HFF-Myc (cell line): ENCODE results near the gene FN3KRP.
A peak's percentile ranks its signal among the peaks of the same experiment; 100 is the strongest.

ENCODE experiments used
- DNase-seq: peaks from one replicate; pipeline ENCODE4 v3.0.0-alpha.2; 2011; ENCODE audit warnings: low read depth; ENCODE audit errors: extremely low read depth
- H3K4me3 ChIP-seq: replicated peaks from 2 replicates; pipeline ENCODE4 v1.5.1; 2011; ENCODE audit warnings: low read depth, mild to moderate bottlenecking, control low read depth, low read length
- CTCF ChIP-seq: IDR thresholded peaks from 2 replicates; pipeline ENCODE4 v1.5.1; 2012; ENCODE audit warnings: mild to moderate bottlenecking, low read depth, low read length, control low read depth; ENCODE audit errors: missing control alignments

FN3KRP gene

DNA sequence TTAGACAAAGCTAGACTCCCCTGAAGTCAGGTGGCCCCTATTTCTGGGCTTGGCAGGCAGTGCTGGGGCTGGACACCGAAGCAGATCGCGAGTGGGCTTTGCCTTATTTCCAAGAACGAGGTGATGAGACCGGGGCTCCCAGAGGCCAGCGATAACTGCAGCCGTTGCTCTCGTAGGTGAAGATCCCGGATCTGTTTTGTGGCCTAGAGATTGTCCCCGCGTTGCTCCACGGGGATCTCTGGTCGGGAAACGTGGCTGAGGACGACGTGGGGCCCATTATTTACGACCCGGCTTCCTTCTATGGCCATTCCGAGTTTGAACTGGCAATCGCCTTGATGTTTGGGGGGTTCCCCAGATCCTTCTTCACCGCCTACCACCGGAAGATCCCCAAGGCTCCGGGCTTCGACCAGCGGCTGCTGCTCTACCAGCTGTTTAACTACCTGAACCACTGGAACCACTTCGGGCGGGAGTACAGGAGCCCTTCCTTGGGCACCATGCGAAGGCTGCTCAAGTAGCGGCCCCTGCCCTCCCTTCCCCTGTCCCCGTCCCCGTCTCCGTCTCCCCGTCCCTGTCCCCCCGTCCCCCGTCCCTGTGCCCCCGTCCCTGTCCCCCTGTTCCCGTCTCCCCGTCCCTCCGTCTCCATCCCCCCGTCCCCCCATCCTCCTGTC lies 33.9 kb downstream of the FN3KRP start:
- H3K4me3 ChIP-seq = no peak overlapping the region
- no peak for TF ChIP-seq CTCF
- no peak for DNase-seq

- peak overlapping the region; percentile 43 for H3K4me3 ChIP-seq
- DNase-seq = no peak
- no peak for TF ChIP-seq CTCF
Measured at GRCh38 chr17:82751171-82751570, 34.7 kb downstream of the FN3KRP start.

GRCh38 chr17:82751571-82752370 lies 35.3 kb downstream of the FN3KRP start, which contains the start of gene TBCD:
Gene TBCD (plus strand): TSS chr17:82752065. CDS start chr17:82752194, 129 bp downstream.
- no peak for TF ChIP-seq CTCF
- H3K4me3 ChIP-seq = peak within 1 kb of the TSS; percentile 85
- DNase-seq = peak; percentile 56

DNA sequence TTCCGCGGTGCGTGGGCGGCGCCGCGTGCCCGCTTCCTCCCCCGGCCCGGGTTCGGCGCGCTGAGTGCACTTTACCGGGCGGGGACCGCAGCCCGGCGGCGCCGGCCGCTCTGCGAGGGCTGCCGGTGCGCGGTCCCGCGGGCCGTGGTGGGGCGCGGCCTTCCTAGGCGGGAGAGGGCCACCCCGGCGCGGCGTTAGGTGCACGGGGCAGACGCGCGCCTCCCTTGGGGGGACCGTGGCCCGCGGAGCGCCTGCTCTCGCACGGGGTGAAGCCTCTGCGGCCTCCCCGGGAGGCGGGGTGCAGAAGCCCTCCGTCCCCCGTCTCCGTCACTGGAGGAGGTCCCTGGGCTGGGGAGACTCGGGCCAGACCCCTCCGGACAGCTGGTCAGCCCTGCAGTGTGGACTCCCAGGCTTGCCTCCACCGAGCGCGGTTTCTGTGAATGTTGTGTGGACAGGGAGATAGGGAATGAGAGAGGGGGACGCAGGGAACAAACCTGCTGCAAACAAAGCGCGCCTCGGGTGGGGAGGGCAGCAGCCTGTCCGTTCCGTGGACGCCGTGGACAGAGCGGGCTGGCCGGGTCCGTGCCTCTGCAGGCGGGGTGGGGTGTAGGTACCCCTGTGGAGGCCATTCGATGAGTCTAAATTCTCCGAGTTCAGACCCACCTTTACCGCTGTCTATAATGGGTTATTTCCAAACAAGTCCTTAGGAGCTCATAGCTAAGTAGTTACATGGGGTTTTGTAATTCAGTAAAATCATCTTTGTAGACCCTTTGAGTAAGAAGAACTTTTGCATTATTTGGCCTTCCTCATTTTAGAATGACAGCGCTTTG lies 36.1 kb downstream of the FN3KRP start:
- no peak for DNase-seq
- peak overlapping the region; percentile 85 for H3K4me3 ChIP-seq
- TF ChIP-seq CTCF = no peak

GRCh38 chr17:82753201-82753464 lies 36.6 kb downstream of the FN3KRP start:
- no peak for TF ChIP-seq CTCF
- peak overlapping the region; percentile 85 for H3K4me3 ChIP-seq
- DNase-seq = no peak

DNA sequence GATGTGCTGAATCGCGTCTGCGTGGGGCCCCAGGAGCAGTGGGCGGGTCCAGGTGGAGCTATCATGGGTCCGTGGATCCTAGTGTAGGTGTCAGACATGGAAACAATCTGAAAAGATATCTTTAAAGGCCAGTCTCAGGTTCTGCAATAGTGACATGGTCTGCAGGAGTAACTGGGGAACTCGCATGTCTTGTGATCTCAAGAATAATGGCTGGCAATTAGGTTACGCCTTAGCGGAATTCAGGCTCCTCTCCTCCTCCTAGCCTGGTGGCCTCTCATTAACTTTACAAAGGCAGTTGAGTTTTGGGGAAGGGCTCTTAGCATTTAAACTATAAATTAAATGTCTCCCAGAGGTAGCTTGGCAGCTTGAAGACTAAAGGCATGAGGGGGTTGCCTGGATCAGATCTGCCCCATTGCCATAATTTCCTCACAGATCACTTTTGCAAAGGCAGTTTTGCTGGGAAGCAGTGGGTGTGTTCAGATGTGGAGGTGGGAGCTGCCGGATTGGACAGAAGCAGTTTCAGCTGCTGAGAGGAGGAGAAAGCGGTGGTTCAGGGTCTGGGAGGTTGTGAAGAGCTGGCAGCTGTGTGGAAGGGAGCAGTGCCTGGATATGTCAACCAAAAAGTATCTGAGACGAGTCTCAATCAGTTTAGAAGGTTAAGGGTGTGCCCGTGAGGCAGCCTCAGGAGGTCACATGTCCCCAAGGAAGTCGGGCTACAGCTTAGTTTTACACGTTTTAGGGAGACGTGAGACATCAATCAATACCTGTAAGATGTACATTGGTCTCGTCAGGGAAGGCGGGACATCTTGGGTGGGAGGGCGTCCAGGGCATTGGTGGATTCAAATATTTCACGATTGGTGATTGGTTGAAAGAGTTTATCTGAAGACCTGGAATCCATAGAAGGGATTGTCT lies 38.0 kb downstream of the FN3KRP start:
- no peak for DNase-seq
- no peak for TF ChIP-seq CTCF
- H3K4me3 ChIP-seq = no peak overlapping the region
